ENCODE measurements around the gene CITED4.

DNA sequence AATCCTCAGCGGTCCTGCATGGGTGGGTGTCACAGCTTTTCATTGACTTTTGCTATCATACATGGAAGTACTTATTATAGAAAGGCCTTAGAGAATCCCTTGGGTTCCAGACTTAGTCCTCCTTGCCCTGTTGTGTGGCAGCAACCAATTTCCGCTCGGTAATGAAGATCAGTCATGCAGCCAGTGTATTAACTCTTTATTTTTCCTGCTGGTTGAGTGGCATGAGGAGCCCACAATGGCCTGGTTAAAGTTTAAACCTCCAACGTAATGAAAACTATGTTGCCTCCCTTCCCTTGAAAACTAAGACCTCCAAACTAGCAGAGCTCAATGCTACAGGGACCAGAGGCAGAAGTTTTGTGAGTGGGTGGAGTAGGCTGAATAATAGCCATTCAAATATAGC, 20.0 kb downstream of the CITED4 start:
- TF ChIP-seq ARNT (IDR thresholded peaks at IDR 0.05): no peak
- no peak for TF ChIP-seq FOXM1 (IDR thresholded peaks at IDR 0.05; ENCODE audit: borderline replicate concordance)

All from HEK293T (cell line).